22Rv1 (cell line): ENCODE measurements around the gene CDC73.

ENCODE experiments used
- ZFX ChIP-seq: fragments of 450-650 bp; IDR thresholded peaks from 2 replicates; pipeline ENCODE4 v1.6.1; 2017; ENCODE audit warnings: antibody characterized with exemption, borderline replicate concordance
- TF ChIP-seq, protein P1 (sequence below): fragments of 450-650 bp; IDR thresholded peaks from 2 replicates; pipeline ENCODE4 v1.5.1; 2017; ENCODE audit warnings: mild to moderate bottlenecking

DNA sequence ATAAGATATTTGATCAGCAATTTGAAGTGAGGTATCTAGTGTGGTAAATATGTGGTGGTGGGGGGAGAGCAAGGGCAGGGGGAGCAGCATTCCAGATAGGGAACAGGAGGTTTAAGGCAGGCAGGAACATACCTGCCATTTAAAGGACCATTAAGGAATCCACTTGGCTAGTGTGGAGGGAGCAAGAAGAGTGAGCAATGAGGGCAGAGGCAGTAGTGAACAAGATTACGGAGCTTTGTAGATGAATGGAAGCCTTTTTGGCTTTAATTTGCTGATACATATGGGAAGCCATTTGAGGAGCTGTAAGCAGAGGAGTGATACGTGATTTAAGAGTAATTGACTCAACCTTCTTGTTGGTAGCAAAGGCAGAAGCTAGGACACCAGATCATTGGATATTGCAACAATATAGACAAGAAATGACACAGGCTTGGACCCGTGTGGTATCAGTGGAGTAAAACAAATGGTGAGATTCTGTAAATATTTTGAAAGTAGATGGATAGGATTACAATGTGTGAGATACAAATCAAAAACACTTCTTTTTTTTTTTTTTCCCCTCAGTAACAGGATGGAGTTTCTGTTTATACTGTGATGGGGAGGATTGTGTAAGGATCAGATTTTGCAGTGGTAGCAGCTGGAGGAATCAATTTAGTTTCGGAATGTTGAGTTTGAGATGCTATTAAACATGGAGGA, 138.4 kb downstream of the CDC73 start:
- TF ChIP-seq, protein P1, sequence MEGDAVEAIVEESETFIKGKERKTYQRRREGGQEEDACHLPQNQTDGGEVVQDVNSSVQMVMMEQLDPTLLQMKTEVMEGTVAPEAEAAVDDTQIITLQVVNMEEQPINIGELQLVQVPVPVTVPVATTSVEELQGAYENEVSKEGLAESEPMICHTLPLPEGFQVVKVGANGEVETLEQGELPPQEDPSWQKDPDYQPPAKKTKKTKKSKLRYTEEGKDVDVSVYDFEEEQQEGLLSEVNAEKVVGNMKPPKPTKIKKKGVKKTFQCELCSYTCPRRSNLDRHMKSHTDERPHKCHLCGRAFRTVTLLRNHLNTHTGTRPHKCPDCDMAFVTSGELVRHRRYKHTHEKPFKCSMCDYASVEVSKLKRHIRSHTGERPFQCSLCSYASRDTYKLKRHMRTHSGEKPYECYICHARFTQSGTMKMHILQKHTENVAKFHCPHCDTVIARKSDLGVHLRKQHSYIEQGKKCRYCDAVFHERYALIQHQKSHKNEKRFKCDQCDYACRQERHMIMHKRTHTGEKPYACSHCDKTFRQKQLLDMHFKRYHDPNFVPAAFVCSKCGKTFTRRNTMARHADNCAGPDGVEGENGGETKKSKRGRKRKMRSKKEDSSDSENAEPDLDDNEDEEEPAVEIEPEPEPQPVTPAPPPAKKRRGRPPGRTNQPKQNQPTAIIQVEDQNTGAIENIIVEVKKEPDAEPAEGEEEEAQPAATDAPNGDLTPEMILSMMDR = no peak
- TF ChIP-seq ZFX = no peak
